CD4-positive, alpha-beta T cell treated with Interleukin-1 beta for 1 hour (primary cell): Measurements from ENCODE around the gene PDIA4.
"Not testable (repeated sequence)": the region's sequence is repeated elsewhere in the genome, so short reads cannot be mapped to it uniquely, and the experiment has no call there.

ENCODE experiments used
- DNase-seq, 2 donors: peaks; one replicate each; pipeline ENCODE4 v3.0.0-alpha.2; 2020 to 2022

PDIA4 gene

DNA sequence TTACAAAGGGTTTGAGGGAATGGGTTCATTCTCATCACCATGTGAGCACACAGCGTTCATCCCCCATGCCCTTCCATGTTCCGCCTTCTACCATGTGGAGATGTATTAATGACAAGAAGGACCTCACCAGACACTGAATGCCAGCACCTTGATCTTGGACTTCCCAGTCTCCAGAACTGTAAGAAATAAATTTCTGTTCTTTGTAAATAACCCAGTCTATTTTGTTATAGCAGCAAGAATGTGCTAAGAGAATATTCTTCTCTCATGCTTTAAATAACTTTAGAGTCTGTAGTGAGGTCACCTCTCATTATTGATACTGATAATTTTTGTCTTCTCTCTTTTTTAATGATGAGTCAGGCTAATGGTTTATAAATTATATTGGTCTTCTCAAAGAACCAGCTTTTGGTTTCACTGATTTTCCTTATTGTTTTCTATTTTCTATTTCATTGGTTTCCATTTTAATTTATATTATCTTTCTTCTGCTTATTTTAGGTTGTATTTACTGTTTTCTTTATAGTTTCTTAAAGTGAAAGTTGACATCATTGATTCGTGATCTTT lies 3.1 kb upstream of the PDIA4 start:
- no peak for DNase-seq

DNA sequence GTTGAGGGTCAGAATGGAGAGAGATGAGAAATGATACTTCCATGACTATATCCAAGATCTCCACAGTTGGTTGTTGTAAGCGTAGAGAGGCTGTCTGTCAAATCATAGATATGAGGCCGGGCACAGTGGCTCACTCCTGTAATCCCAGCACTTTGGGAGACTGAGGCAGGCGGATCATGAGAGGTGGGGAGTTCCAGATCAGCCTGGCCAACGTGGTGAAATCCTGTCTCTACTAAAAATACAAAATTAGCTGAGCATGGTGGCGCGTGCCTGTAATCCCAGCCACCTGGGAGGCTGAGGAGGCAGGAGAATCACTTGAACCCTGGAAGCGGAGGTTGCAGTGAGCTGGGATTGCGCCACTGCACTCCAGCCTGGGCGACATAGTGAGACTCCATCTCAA lies 2.1 kb upstream of the PDIA4 start:
- not testable (repeated sequence) for DNase-seq

DNA sequence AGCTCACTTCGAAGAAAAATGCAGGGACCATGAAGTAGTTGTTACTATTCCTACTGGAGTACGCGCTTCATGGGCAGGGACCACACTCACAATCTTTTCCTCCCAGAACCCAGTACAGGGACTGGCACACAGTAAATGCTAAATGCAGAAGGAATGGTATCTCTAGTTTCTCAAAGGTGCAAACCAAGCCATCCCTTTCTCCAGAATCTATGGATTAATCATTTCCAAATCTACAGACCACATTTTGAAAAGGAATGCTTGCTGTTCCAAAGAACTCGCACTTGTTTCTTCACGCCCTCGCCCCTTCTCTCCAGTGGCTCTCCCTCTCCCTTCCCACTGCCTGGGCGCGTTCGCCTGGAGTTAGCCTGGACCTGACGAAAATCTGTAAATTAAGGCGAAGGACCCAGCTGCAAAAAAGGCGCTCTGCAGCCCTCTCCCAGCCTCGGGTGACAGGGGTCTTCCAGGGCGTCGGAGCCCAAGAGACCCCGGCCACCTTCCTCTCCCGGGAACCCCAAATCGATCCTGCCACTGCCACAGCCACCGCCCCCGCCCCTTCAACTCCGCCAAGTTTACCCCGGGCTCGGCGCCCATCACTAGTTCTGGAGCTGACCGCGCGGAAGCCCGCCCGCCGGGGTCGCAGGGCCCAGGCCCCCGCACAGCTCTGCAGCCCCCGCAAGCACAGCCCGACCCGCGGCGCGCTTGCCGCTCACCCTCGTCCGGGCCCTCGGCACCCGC lies 527 bp downstream of the PDIA4 start:
- no peak for DNase-seq

GRCh38 chr7:149027055-149027454 lies 1.2 kb downstream of the PDIA4 start:
- no peak for DNase-seq

- DNase-seq: no peak
Measured at GRCh38 chr7:149023662-149024061, 4.6 kb downstream of the PDIA4 start.

DNA sequence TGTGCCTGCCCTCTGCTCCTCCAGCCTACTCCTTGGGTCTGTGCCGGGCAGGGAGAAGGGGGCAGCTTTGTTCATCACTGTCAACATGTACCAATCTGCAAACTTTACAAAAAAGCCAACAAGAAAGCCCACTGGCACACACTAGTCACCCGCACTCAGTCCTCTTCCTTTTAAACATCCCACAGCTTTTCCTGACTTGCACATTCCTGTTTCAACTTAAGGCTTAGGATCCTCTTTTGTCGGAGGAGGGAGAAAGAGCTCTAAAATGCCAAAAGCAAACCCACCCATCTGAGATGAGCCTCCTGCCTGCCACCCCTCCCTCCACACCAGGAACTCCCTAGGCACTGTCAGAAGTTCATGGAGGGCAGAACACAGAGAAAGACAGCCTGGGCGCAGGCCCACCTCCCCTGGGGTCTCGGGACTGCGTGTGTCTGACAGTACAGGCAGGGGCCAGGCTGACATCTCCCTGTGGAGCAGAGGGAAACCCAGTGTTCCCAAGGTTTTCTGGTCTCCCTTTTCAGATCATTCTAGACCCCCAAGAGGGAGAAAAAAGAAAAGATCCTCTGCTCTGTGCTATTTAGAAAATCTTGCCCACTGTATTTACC lies 5.4 kb downstream of the PDIA4 start:
- no peak for DNase-seq

DNA sequence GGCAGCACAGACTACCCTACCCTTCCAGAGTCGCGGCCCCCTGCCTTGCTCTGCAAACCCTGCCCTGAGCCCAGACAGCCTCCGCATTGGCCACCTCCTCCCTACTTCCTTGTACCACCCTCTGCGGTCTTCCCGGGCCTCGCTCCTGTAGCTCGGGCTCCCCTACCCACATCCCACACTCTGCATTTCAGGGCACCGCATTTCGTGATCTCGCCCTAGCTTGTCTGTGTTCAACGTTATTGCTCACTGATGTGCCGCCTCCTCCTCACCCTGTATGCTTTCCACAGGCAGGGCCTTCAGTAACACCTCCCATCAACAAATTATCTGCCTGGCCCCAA lies 6.6 kb downstream of the PDIA4 start:
- no peak for DNase-seq

- DNase-seq: no peak
Measured at GRCh38 chr7:149020483-149020882, 7.8 kb downstream of the PDIA4 start.

- no peak for DNase-seq
Measured at GRCh38 chr7:149016876-149017275, 11.4 kb downstream of the PDIA4 start.

GRCh38 chr7:149014309-149014708 lies 14.0 kb downstream of the PDIA4 start:
- no peak for DNase-seq

GRCh38 chr7:149013876-149014275 lies 14.4 kb downstream of the PDIA4 start:
- DNase-seq: no peak

DNA sequence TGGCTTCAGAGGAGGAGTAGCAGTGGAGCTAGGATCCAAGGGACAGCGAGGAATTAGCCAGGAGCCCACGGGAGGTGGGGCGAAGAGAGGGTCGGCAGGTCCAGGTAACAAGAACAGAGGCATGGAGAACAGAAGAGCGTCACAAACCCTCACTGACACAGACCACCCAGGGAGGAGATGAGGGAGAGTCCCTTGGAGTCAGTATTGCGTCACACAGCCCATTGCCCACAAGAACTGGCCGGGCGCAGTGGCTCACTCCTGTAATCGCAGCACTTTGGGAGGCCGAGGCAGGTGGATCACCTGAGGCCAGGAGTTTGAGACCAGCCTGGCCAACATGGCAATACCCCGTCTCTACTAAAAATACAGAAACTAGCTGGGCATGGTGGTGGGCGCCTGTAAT lies 15.6 kb downstream of the PDIA4 start:
- not testable (repeated sequence) for DNase-seq

GRCh38 chr7:149011491-149011890 lies 16.8 kb downstream of the PDIA4 start:
- DNase-seq: no peak

- no peak for DNase-seq
Measured at GRCh38 chr7:149010451-149010850, 17.9 kb downstream of the PDIA4 start.

GRCh38 chr7:149009527-149009926 lies 18.8 kb downstream of the PDIA4 start:
- DNase-seq: no peak

DNA sequence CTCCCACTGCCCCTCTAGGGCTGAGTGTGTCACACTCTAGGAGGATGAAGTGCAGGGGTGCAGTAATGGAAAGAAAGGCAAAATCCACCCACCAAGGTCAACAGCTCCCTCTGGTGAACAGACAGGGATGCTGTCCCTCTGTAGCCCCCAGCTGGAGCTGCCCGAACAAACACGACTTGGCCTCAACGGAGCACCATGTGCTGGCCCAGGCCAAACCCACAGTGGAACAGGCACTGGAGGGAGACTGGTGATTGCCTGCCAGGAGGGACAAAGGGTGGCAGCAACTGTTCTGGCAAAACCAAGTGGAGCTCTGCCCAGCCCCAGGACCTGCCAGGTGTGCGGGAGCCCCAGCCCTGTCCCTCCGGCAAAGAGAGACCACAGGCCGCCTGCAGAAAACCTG lies 20.7 kb downstream of the PDIA4 start:
- DNase-seq: no peak

- DNase-seq: no peak
Measured at GRCh38 chr7:149007146-149007545, 21.2 kb downstream of the PDIA4 start.

DNA sequence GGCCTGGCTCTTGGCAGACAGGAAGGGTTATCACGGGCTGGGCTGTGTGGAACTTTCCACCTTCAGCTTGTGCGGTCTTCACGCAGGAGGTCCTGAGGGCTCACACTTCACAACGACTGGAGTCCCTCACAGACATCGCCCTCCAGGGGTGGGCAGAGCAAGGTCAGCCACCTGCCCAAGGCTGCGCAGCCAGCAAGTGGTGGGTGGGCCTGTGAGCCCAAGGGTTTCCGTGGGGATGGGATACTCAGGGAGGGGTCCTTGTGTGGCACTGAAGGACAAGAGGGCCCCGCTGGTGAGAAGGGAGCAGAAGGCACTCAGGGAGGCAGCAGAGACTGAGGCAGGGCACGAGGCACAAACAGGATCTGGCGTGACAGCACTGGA lies 22.0 kb downstream of the PDIA4 start:
- no peak for DNase-seq

- DNase-seq: peak; percentile 80 to 82
Measured at GRCh38 chr7:149005427-149006344, 22.6 kb downstream of the PDIA4 start.

DNA sequence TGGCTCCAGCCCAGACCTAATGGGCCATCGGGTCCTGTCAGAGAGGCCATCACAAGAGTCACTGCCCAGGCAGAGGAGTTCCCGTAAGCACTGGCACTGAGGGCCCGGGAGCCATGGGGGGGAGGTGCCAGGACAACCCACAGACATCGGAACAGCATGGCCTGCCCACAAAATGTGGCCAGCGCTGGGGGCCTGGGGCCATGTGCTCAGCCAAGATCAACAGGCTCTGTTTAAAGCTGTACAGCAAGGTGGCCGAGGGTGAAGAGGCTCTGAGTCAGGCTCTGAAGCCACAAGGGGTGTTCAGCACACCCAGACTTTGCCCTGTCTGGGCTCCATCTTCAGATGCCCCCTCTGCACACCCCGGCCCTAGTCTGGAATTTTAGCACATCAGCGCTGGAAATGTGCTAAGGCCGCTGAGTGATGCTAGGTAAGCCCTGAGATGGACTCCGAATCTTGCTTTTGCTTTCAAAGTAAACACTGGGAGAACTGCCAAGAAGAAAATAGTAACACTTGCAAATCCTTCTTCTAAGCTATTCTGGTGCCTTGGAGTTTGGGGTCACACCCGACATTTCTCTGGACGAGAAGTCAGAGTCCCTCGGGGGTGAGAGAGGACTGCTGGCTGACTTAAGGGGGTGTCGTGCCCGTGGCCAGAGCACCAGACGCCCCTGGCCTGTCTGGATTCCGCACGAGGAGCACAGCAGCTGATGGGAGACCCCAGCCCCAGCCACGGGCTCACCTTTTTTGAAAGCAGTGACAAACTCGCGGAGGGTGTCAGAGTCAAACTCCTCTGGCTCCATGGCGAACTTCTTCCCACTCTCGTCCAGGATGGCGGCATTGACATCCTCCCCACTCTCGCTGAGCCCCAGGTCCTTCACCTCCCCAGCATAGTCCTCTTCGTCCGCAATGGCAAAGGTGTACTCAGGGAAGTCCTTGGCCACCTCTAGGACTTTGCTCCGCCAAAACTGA lies 23.6 kb downstream of the PDIA4 start:
- DNase-seq: no peak

- no peak for DNase-seq
Measured at GRCh38 chr7:149003560-149004305, 24.6 kb downstream of the PDIA4 start.

GRCh38 chr7:149003018-149003417 lies 25.3 kb downstream of the PDIA4 start:
- no peak for DNase-seq
